A673 (cell line): ENCODE results near the gene SLC35E3.

Source experiments
- EZH2 ChIP-seq: fragments of 200-600 bp; sonication (generic); IDR thresholded peaks from 2 replicates; pipeline ENCODE4 v1.6.1; 2017; ENCODE audit warnings: borderline replicate concordance, low read depth, mild to moderate bottlenecking, mixed read lengths, antibody characterized with exemption, low read length; ENCODE audit not compliant: poor library complexity, severe bottlenecking
- TF ChIP-seq, protein P1 (sequence below): fragments of 300-800, 200-600 bp; sonication (generic); conservative IDR thresholded peaks from 2 replicates; pipeline ENCODE4 v1.5.1; 2017; ENCODE audit warnings: low read depth, mild to moderate bottlenecking, antibody characterized with exemption, low read length, moderate library complexity, mixed read lengths

DNA sequence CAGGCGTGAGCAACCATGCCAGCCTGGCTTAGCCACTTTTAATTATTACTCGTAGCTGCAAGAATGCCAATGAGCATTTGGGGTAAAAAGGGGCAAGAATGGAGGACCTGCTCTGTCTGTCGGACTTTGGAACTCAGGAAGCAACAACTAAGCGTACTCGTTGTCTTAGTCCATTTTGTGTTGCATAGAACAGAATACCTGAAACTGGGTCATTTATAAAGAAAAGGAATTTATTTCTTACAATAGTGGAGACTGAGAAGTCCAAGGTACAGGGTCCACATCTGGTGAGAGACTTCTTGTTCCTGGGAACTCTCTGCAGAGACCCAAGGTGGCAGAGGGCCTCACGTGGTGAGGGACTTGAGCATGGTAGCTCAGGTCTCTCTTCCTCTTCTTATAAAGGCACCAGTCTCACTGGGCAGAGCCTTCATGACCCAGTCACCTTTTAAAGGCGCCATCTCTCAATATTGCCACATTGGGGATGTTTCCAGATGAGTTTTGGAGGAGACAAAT, 29.2 kb downstream of the SLC35E3 start:
- TF ChIP-seq EZH2, result no peak
- TF ChIP-seq, protein P1, sequence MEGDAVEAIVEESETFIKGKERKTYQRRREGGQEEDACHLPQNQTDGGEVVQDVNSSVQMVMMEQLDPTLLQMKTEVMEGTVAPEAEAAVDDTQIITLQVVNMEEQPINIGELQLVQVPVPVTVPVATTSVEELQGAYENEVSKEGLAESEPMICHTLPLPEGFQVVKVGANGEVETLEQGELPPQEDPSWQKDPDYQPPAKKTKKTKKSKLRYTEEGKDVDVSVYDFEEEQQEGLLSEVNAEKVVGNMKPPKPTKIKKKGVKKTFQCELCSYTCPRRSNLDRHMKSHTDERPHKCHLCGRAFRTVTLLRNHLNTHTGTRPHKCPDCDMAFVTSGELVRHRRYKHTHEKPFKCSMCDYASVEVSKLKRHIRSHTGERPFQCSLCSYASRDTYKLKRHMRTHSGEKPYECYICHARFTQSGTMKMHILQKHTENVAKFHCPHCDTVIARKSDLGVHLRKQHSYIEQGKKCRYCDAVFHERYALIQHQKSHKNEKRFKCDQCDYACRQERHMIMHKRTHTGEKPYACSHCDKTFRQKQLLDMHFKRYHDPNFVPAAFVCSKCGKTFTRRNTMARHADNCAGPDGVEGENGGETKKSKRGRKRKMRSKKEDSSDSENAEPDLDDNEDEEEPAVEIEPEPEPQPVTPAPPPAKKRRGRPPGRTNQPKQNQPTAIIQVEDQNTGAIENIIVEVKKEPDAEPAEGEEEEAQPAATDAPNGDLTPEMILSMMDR, result no peak
